Tibial artery (tissue), 4 donors: ENCODE results near the gene ELAVL1.
"Not testable (repeated sequence)": the region's sequence is repeated elsewhere in the genome, so short reads cannot be mapped to it uniquely, and the experiment has no call there.

Experiments
- DNase-seq, 2 donors: peaks; one replicate each; pipeline ENCODE4 v3.0.0-alpha.2; 2019
- H3K27ac ChIP-seq, 2 donors: fragments of 200-600 bp; sonication (generic) in 1 of 2; 1 replicate in 1 of 2; 2 replicates in 1 of 2; pipeline ENCODE4 v1.5.1; 2018 to 2019; ENCODE audit warnings: mild to moderate bottlenecking in 1 of 2
- H3K27me3 ChIP-seq, 2 donors: fragments of 200-600 bp; sonication (generic) in 1 of 2; one replicate each; pipeline versions ENCODE4 v1.5.1 to v1.6.0; 2016 to 2019
- H3K36me3 ChIP-seq, 3 donors: fragments of 200-600 bp; sonication (generic) in 2 of 3; one replicate each; pipeline ENCODE4 v1.5.1; 2016 to 2019; ENCODE audit warnings: mild to moderate bottlenecking in 2 of 3
- H3K4me1 ChIP-seq, 4 donors: fragments of 200-600 bp; sonication (generic) in 2 of 4; 1 replicate in 3 of 4; 2 replicates in 1 of 4; pipeline ENCODE4 v1.5.1; 2016 to 2019
- H3K4me3 ChIP-seq, 2 donors: fragments of 200-600 bp; sonication (generic) in 1 of 2; 1 replicate in 1 of 2; 2 replicates in 1 of 2; pipeline ENCODE4 v1.5.1; 2018 to 2019; ENCODE audit warnings: mild to moderate bottlenecking in 2 of 2
- H3K9me3 ChIP-seq, 3 donors: fragments of 200-600 bp; sonication (generic) in 1 of 3; one replicate each; pipeline ENCODE4 v1.5.1; 2016 to 2019
- CTCF ChIP-seq, 2 experiments: fragments of 200-600 bp in 1 of 2; fragments of 450-650 bp in 1 of 2; IDR thresholded peaks; one replicate each; pipeline ENCODE4 v1.5.1; 2017 to 2019; ENCODE audit warnings: antibody characterized with exemption in 2 of 2, mild to moderate bottlenecking in 1 of 2, moderate library complexity in 1 of 2
- intact Hi-C: fragments of 100-400 bp; cut with DNase I; formaldehyde crosslinking; loops from one replicate; pipeline ENCODE4 v1.15.0; 2023; ENCODE audit warnings: low total_unique reads

ELAVL1 gene

DNA sequence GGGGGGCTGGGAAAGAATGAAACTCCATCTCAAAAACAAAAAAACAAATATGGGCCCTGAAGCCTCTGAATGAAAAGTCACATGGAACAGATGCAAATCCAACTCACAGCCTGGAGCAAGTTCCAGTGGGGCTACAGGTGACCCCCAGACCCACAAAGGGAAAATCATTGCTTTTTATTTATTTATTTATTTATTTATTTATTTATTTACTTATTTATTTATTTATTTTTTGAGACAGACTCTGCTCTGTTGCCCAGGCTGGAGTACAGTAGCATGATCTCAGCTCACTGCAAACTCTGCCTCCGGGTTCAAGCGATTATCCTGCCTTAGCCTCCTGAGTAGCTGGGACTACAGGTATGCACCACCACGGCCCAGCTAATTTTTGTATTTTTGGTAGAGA, 33.8 kb upstream of the ELAVL1 start:
- no peaks in the 10 kb centered on the region for H3K36me3 ChIP-seq
- no peaks in the 10 kb centered on the region for H3K9me3 ChIP-seq
- intact Hi-C loops = no loop called here
- H3K27me3 ChIP-seq = peaks cover 0 to 12% of the 10 kb centered on the region in 2 donors
- H3K27ac ChIP-seq = no peak overlapping the region
- no peak for TF ChIP-seq CTCF (IDR thresholded peaks at IDR 0.05)
- no peak overlapping the region for H3K4me3 ChIP-seq
- H3K4me1 ChIP-seq = no peaks in the 10 kb centered on the region
- DNase-seq = no peak

DNA sequence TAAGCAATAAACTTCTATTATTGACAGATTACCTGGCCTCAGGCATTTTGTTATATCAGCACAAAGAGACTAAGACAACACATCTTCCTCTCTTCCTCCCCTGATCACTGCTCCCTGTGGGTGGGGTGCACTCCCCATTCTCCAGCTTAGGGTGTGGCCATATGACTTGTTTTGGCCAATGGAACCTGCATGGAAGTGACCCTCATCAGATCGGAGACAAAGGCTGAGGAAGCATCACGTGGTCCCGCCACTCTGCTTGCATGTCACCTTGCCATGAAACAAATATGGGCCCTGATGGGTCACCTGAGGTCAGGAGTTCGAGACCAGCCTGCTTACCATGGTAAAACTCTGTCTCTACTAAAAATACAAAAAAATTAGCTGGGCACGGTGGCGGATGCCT, 33.4 kb upstream of the ELAVL1 start:
- Histone ChIP-seq H3K27me3 (peaks cover 0 to 12% of the 10 kb centered on the region in 2 donors), H3K9me3 (no peaks in the 10 kb centered on the region), H3K27ac (no peak overlapping the region), H3K36me3 (no peaks in the 10 kb centered on the region), H3K4me1 (no peaks in the 10 kb centered on the region), H3K4me3 (no peak overlapping the region)
- TF ChIP-seq CTCF (IDR thresholded peaks at IDR 0.05) = no peak
- intact Hi-C loops = no loop called here
- no peak for DNase-seq

DNA sequence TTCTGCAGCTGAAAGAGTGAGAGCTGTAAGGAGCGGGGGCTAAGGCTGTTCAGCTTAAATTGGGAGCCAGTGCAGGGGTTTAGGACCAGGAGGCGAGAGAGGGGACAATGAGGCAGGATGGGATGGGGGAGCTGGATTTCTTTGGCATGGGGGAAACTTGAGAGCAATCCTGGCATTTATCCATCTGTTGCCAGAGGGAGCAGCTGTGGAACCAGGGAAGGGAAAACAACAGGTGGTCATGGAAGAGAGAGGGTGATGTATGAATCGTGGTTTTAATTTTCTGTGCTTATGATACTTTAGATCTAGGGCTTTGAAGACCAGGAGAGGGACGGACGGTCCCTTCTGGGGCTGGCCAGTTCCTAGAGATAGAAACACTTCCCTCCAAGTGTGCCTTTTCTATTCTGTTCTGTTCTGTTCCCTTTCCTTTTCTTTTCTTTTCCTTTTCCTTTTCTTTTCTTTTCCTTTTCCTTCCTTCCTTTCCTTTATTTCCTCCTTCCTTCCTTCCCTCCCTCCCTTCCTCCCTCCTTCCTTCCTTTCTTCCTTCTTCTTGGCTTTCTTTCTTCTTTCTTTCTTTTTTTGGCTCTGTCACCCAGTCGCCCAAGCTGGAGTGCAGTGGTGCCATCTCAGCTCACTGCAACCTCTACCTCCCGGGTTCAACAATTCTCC, 31.1 kb upstream of the ELAVL1 start:
- intact Hi-C loops = no loop called here
- no peak for TF ChIP-seq CTCF (IDR thresholded peaks at IDR 0.05)
- Histone ChIP-seq H3K4me1 (no peaks in the 10 kb centered on the region), H3K9me3 (no peaks in the 10 kb centered on the region), H3K36me3 (no peaks in the 10 kb centered on the region), H3K27me3 (peaks cover 0 to 10% of the 10 kb centered on the region in 2 donors), H3K27ac (no peak overlapping the region), H3K4me3 (no peak overlapping the region)
- DNase-seq = no peak

DNA sequence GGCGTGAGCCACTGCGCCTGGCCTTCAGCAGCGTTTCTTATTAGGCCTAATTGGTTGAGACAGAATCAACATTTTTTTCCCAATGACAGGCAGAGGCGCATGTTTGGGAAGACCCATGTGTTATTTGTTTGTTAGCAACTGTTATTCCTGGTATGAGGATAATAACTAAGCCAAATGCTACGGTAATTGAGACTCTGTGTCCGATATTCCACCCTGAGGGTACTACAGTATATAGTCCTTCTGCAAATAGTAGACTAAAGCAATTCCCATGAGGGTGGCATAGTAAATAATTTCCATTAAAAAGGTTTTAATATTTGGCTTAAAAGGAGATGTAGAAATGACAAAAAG, 28.7 kb upstream of the ELAVL1 start:
- no peak for DNase-seq
- H3K27me3 ChIP-seq = no peaks in the 10 kb centered on the region
- peaks cover 0 to 3% (median under 1%) of the 10 kb centered on the region in 4 donors for H3K4me1 ChIP-seq
- H3K27ac ChIP-seq = no peak overlapping the region
- H3K4me3 ChIP-seq = no peak overlapping the region
- intact Hi-C loops = no loop called here
- no peak for TF ChIP-seq CTCF (IDR thresholded peaks at IDR 0.05)
- H3K9me3 ChIP-seq = no peaks in the 10 kb centered on the region
- no peaks in the 10 kb centered on the region for H3K36me3 ChIP-seq

DNA sequence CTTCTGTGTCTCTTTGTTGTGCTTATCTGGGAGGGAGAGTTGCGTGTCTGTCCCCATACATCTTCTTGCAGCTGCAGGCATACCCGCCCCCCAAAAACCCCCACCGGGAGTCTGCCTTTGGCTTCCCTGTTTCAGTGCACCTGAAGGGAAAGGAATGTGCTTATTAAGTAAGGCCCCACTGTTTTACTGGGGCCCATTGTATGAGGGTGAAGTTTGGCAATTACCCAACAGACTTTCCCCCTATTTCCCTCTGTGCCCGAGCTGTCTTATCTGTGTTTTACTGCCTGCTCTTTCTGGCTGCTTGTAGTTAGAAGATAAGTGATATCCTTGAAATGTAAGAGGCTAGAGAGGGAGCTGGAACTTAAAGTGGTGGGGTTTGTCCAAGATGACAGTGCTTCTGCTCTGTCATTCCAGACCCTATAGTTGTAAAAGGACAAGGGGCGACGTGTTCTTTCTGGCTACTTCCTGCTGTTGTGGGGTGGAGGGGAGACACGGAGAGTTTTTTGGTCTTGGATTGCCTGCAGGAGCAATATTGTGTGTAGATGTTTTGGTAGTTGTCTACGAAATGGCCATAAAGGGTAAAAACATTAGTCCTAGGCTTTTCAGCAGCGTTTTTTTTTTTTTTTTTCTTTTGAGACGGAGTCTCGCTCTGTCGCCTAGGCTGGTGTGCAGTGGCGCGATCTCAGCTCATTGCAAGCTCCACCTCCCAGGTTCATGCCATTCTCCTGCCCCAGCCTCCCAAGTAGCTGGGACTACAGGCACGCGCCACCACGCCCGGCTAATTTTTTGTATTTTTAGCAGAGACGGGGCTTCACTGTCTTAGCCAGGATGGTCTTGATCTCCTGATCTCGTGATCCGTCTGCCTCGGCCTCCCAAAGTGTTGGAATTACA, 28.1 kb upstream of the ELAVL1 start:
- H3K4me3 ChIP-seq, H3K9me3 ChIP-seq, H3K27ac ChIP-seq, intact Hi-C loops, H3K27me3 ChIP-seq, H3K36me3 ChIP-seq, H3K4me1 ChIP-seq, DNase-seq: not testable (repeated sequence)

- no peak for DNase-seq
- TF ChIP-seq CTCF (IDR thresholded peaks at IDR 0.05) = no peak
- intact Hi-C loops = no loop called here
These were observed 25.5 kb upstream of the ELAVL1 start for GRCh38 chr19:8030960-8031359.

More at GRCh38 chr19:8030960-8031359, 25.5 kb upstream of the ELAVL1 start:
- Histone ChIP-seq H3K27ac (no peak overlapping the region), H3K27me3 (no peaks in the 10 kb centered on the region), H3K36me3 (no peaks in the 10 kb centered on the region), H3K4me1 (peaks cover 0 to 8% (median 4%) of the 10 kb centered on the region in 4 donors), H3K9me3 (no peaks in the 10 kb centered on the region), H3K4me3 (no peak overlapping the region)
